PFSK-1 (cell line): ENCODE data around the gene KCNK13.

ENCODE experiments used
- FOXP2 ChIP-seq: optimal IDR thresholded peaks from 2 replicates; pipeline ENCODE3; 2011; ENCODE audit warnings: borderline replicate concordance, control low read depth, inconsistent platforms; ENCODE audit not compliant: insufficient read depth; ENCODE audit errors: extremely low read length, extremely low read depth
- POLR2AphosphoS5 ChIP-seq: IDR thresholded peaks from 2 replicates; pipeline ENCODE4 v1.6.1; 2012; ENCODE audit warnings: low read depth, mild to moderate bottlenecking, control low read depth, low read length, moderate library complexity
- SIN3A ChIP-seq: IDR thresholded peaks from 2 replicates; pipeline ENCODE4 v1.6.1; 2012; ENCODE audit warnings: mild to moderate bottlenecking, low read length, moderate library complexity, borderline replicate concordance; ENCODE audit not compliant: insufficient read depth
- TAF1 ChIP-seq: IDR thresholded peaks from 2 replicates; pipeline ENCODE4 v1.6.1; 2012; ENCODE audit warnings: low read length, control low read depth, borderline replicate concordance; ENCODE audit not compliant: insufficient read depth
- TF ChIP-seq, protein P1 (sequence below), 2 experiments: IDR thresholded peaks; 2 replicates each; pipeline versions ENCODE4 v1.6.1 to v1.8.0; 2011 to 2012; ENCODE audit warnings: low read depth in 2 of 2, low read length in 2 of 2, control low read depth in 1 of 2, inconsistent platforms in 1 of 2, mild to moderate bottlenecking in 1 of 2, moderate library complexity in 1 of 2; ENCODE audit not compliant: insufficient read depth in 1 of 2

Gene KCNK13

GRCh38 chr14:90175631-90176030 is 113.8 kb downstream of the KCNK13 start:
- TF ChIP-seq POLR2AphosphoS5 (no peak), SIN3A (no peak), TAF1 (no peak), FOXP2 (no peak)
- TF ChIP-seq, protein P1, sequence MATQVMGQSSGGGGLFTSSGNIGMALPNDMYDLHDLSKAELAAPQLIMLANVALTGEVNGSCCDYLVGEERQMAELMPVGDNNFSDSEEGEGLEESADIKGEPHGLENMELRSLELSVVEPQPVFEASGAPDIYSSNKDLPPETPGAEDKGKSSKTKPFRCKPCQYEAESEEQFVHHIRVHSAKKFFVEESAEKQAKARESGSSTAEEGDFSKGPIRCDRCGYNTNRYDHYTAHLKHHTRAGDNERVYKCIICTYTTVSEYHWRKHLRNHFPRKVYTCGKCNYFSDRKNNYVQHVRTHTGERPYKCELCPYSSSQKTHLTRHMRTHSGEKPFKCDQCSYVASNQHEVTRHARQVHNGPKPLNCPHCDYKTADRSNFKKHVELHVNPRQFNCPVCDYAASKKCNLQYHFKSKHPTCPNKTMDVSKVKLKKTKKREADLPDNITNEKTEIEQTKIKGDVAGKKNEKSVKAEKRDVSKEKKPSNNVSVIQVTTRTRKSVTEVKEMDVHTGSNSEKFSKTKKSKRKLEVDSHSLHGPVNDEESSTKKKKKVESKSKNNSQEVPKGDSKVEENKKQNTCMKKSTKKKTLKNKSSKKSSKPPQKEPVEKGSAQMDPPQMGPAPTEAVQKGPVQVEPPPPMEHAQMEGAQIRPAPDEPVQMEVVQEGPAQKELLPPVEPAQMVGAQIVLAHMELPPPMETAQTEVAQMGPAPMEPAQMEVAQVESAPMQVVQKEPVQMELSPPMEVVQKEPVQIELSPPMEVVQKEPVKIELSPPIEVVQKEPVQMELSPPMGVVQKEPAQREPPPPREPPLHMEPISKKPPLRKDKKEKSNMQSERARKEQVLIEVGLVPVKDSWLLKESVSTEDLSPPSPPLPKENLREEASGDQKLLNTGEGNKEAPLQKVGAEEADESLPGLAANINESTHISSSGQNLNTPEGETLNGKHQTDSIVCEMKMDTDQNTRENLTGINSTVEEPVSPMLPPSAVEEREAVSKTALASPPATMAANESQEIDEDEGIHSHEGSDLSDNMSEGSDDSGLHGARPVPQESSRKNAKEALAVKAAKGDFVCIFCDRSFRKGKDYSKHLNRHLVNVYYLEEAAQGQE (IDR thresholded peaks at IDR 0.05; ENCODE audit: insufficient read depth in 1 of 2, low read depth in 2 of 2, low read length in 2 of 2), result no peak

GRCh38 chr14:90177539-90178189 is 115.9 kb downstream of the KCNK13 start:
- TF ChIP-seq FOXP2 (no peak), TAF1 (no peak), SIN3A (no peak), POLR2AphosphoS5 (no peak)
- TF ChIP-seq, protein P1 (IDR thresholded peaks at IDR 0.05; ENCODE audit: insufficient read depth in 1 of 2, low read depth in 2 of 2, low read length in 2 of 2), result no peak

- TF ChIP-seq TAF1, result no peak
- no peak for TF ChIP-seq POLR2AphosphoS5
- TF ChIP-seq, protein P1 (IDR thresholded peaks at IDR 0.05; ENCODE audit: insufficient read depth in 1 of 2, low read depth in 2 of 2, low read length in 2 of 2), result no peak
- no peak for TF ChIP-seq SIN3A
- TF ChIP-seq FOXP2, result no peak
These were observed 117.6 kb downstream of the KCNK13 start for GRCh38 chr14:90179357-90179756.

- no peak for TF ChIP-seq TAF1
These were observed 118.3 kb downstream of the KCNK13 start for GRCh38 chr14:90179809-90180779.

DNA sequence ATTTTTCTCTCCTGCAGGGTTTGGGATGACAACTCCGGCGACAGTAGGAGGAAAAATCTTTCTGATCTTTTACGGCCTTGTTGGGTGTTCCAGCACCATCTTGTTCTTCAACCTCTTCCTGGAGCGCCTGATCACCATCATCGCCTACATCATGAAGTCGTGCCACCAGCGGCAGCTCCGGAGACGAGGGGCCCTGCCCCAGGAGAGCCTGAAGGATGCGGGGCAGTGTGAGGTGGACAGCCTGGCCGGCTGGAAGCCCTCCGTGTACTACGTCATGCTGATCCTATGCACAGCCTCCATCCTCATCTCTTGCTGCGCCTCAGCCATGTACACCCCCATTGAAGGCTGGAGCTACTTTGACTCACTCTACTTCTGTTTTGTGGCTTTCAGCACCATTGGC is 122.3 kb downstream of the KCNK13 start:
- no peak for TF ChIP-seq POLR2AphosphoS5

GRCh38 chr14:90184571-90185266 is 122.9 kb downstream of the KCNK13 start:
- TF ChIP-seq, protein P1 (IDR thresholded peaks at IDR 0.05; ENCODE audit: insufficient read depth in 1 of 2, low read depth in 2 of 2, low read length in 2 of 2), result no peak
- TF ChIP-seq SIN3A, result no peak
- TF ChIP-seq FOXP2, result no peak
- TF ChIP-seq TAF1, result no peak
- TF ChIP-seq POLR2AphosphoS5, result no peak
